Measurements from ENCODE around the gene WDFY4. TPM values are rescaled to one million over a fixed set of nuclear protein-coding genes. Genes with fewer than 3 reads are reported as not detected.

Gene WDFY4
- total RNA-seq, 1 donor from 2014 or later, result 2.6 TPM

GRCh38 chr10:48899781-48900180 is 215.1 kb downstream of the WDFY4 start:
- Histone ChIP-seq H3K9ac (ENCODE audit: low read depth in 1 of 3, low read length in 3 of 3) (no peak overlapping the region), H3K36me3 (ENCODE audit: control insufficient read depth in 3 of 3, insufficient read depth in 3 of 3, low read length in 3 of 3) (no peaks in the 10 kb centered on the region), H3K4me3 (ENCODE audit: low read length in 3 of 3) (no peak overlapping the region), H3K27me3 (ENCODE audit: control insufficient read depth in 3 of 3, insufficient read depth in 3 of 3, low read length in 3 of 3) (peaks cover 0 to 3% (median 0%) of the 10 kb centered on the region in 3 donors), H3K9me3 (ENCODE audit: control insufficient read depth in 3 of 3, low read length in 3 of 3) (no peaks in the 10 kb centered on the region), H3K27ac (ENCODE audit: low read depth, low read length) (no peak overlapping the region), H3K4me1 (ENCODE audit: control insufficient read depth in 3 of 3, insufficient read depth in 3 of 3, low read length in 3 of 3) (peaks cover 0 to 7% (median 4%) of the 10 kb centered on the region in 3 donors)

DNA sequence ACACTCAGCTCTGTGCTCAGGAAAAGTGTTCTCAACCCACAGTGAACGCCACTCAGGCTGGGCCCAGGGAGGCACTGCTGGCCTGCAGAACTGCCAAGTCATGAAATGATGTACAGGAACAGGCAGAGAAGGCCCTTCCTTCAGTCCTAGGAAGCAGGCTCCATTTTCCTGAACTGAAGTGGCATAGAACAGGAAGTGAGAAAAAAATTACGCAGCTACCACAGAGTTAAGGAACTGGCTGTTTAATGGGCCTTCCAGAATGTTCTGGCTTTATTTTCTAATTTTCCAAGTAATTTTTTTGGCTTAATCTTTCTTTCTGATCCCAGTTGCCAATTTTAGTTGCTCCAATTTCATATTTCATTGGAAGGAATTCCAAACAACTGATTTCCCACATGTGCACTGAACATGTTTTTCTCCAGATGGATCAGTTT is 215.7 kb downstream of the WDFY4 start:
- Histone ChIP-seq H3K27ac (ENCODE audit: low read depth, low read length) (no peak overlapping the region), H3K36me3 (ENCODE audit: control insufficient read depth in 3 of 3, insufficient read depth in 3 of 3, low read length in 3 of 3) (no peaks in the 10 kb centered on the region), H3K4me3 (ENCODE audit: low read length in 3 of 3) (no peak overlapping the region), H3K9ac (ENCODE audit: low read depth in 1 of 3, low read length in 3 of 3) (no peak overlapping the region), H3K9me3 (ENCODE audit: control insufficient read depth in 3 of 3, low read length in 3 of 3) (no peaks in the 10 kb centered on the region), H3K27me3 (ENCODE audit: control insufficient read depth in 3 of 3, insufficient read depth in 3 of 3, low read length in 3 of 3) (peaks cover 0 to 4% (median 0%) of the 10 kb centered on the region in 3 donors), H3K4me1 (ENCODE audit: control insufficient read depth in 3 of 3, insufficient read depth in 3 of 3, low read length in 3 of 3) (peaks cover 0 to 7% (median 4%) of the 10 kb centered on the region in 3 donors)

GRCh38 chr10:48901319-48901718 is 216.6 kb downstream of the WDFY4 start:
- Histone ChIP-seq H3K27me3 (ENCODE audit: control insufficient read depth in 3 of 3, insufficient read depth in 3 of 3, low read length in 3 of 3) (peaks cover 0 to 4% (median 0%) of the 10 kb centered on the region in 3 donors), H3K4me3 (ENCODE audit: low read length in 3 of 3) (no peak overlapping the region), H3K36me3 (ENCODE audit: control insufficient read depth in 3 of 3, insufficient read depth in 3 of 3, low read length in 3 of 3) (no peaks in the 10 kb centered on the region), H3K9ac (ENCODE audit: low read depth in 1 of 3, low read length in 3 of 3) (no peak overlapping the region), H3K4me1 (ENCODE audit: control insufficient read depth in 3 of 3, insufficient read depth in 3 of 3, low read length in 3 of 3) (peaks cover 0 to 7% (median 4%) of the 10 kb centered on the region in 3 donors), H3K9me3 (ENCODE audit: control insufficient read depth in 3 of 3, low read length in 3 of 3) (no peaks in the 10 kb centered on the region), H3K27ac (ENCODE audit: low read depth, low read length) (no peak overlapping the region)

DNA sequence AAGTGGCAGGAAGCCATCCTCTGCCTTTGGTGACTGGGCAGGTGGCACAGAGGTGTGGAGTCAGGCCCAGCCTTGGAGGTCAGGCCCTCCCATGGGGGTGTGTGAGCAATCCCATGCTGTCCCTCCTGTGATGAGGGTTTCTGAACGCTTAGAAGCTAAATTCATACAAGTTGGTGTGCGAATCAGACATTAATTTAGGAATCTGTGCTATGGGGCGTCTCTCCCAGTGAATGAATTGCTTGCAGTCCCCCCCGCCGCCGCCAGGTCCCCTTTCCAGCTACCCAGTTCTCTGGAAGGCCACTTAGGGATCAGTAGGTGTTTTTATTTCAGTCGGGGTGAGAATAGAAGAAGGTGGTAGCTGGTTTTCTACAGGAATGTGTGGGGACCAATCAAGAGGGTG is 217.4 kb downstream of the WDFY4 start:
- H3K27me3 ChIP-seq (ENCODE audit: control insufficient read depth in 3 of 3, insufficient read depth in 3 of 3, low read length in 3 of 3), result peaks cover 0 to 4% (median 0%) of the 10 kb centered on the region in 3 donors
- H3K9ac ChIP-seq (ENCODE audit: low read depth in 1 of 3, low read length in 3 of 3), result no peak overlapping the region
- peaks cover 0 to 7% (median 4%) of the 10 kb centered on the region in 3 donors for H3K4me1 ChIP-seq (ENCODE audit: control insufficient read depth in 3 of 3, insufficient read depth in 3 of 3, low read length in 3 of 3)
- no peak overlapping the region for H3K27ac ChIP-seq (ENCODE audit: low read depth, low read length)
- H3K36me3 ChIP-seq (ENCODE audit: control insufficient read depth in 3 of 3, insufficient read depth in 3 of 3, low read length in 3 of 3), result no peaks in the 10 kb centered on the region
- H3K9me3 ChIP-seq (ENCODE audit: control insufficient read depth in 3 of 3, low read length in 3 of 3), result no peaks in the 10 kb centered on the region
- H3K4me3 ChIP-seq (ENCODE audit: low read length in 3 of 3), result no peak overlapping the region

DNA sequence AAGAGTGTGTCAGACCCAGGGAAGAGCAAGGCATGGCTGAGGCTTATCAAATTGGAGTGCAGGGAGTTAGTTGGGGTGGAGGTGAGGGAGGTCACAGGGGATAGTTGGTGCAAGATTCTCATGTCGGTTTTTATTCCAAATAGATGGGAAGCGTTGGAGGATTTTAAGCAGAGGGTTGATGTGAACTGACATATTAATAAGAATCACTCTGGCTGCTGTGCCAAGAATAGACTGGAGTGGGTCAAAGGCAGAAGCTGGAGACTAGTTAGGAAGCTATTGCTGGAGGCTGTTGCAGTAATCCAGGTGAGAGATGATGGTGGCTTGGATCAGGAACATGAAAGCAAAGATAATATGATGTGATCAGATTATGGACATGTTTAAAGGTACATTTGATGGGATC is 218.5 kb downstream of the WDFY4 start:
- H3K9me3 ChIP-seq (ENCODE audit: control insufficient read depth in 3 of 3, low read length in 3 of 3), result no peaks in the 10 kb centered on the region
- no peak overlapping the region for H3K9ac ChIP-seq (ENCODE audit: low read depth in 1 of 3, low read length in 3 of 3)
- H3K27ac ChIP-seq (ENCODE audit: low read depth, low read length), result no peak overlapping the region
- H3K4me3 ChIP-seq (ENCODE audit: low read length in 3 of 3), result no peak overlapping the region
- H3K4me1 ChIP-seq (ENCODE audit: control insufficient read depth in 3 of 3, insufficient read depth in 3 of 3, low read length in 3 of 3), result peaks cover 0 to 7% (median 4%) of the 10 kb centered on the region in 3 donors
- peaks cover 0 to 4% (median 0%) of the 10 kb centered on the region in 3 donors for H3K27me3 ChIP-seq (ENCODE audit: control insufficient read depth in 3 of 3, insufficient read depth in 3 of 3, low read length in 3 of 3)
- H3K36me3 ChIP-seq (ENCODE audit: control insufficient read depth in 3 of 3, insufficient read depth in 3 of 3, low read length in 3 of 3), result no peaks in the 10 kb centered on the region

DNA sequence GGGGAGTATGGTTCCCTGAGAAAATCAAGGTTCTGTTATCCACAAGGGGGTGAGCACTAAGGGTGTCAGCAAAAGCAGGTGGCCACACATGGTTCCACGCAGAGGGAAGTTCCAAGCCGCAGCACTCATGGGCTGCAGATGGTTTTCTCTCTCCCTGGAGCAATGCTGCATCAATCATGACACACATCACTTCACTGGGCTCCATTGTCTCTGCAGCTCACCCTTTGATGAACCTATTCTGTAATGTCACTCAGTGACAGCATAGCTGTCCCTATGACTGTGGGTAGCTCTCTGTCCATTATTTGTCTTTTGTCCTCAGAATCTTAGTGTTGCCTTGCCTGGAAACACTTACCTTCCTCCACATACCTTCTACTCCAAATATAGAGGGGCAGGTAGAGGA is 220.2 kb downstream of the WDFY4 start:
- H3K9ac ChIP-seq (ENCODE audit: low read depth in 1 of 3, low read length in 3 of 3), result no peak overlapping the region
- H3K36me3 ChIP-seq (ENCODE audit: control insufficient read depth in 3 of 3, insufficient read depth in 3 of 3, low read length in 3 of 3), result no peaks in the 10 kb centered on the region
- no peaks in the 10 kb centered on the region for H3K9me3 ChIP-seq (ENCODE audit: control insufficient read depth in 3 of 3, low read length in 3 of 3)
- H3K4me3 ChIP-seq (ENCODE audit: low read length in 3 of 3), result no peak overlapping the region
- H3K27ac ChIP-seq (ENCODE audit: low read depth, low read length), result no peak overlapping the region
- H3K27me3 ChIP-seq (ENCODE audit: control insufficient read depth in 3 of 3, insufficient read depth in 3 of 3, low read length in 3 of 3), result peaks cover 0 to 4% (median 0%) of the 10 kb centered on the region in 3 donors
- H3K4me1 ChIP-seq (ENCODE audit: control insufficient read depth in 3 of 3, insufficient read depth in 3 of 3, low read length in 3 of 3), result peaks cover 0 to 7% (median 4%) of the 10 kb centered on the region in 3 donors

DNA sequence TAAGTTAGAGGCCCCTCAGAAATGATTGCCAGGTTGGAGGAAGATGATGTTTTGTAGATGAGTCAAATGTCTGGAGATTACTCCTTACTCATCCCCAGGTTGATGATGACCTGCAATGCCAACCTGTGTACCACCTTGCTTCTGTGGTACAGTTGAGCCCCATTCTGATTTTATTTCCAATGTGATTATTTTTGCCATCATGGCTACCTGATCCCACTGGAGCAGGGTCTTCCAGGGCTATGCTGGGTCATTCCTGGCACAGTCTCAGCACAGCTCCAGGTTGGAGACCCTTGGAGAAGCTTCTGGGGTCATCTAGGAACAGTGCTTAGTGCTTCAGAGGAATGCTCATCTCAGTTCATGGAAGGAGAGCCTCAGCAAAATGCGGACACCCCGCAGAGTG is 220.6 kb downstream of the WDFY4 start:
- Histone ChIP-seq H3K27me3 (ENCODE audit: control insufficient read depth in 3 of 3, insufficient read depth in 3 of 3, low read length in 3 of 3) (peaks cover 0 to 4% (median 0%) of the 10 kb centered on the region in 3 donors), H3K9me3 (ENCODE audit: control insufficient read depth in 3 of 3, low read length in 3 of 3) (no peaks in the 10 kb centered on the region), H3K4me3 (ENCODE audit: low read length in 3 of 3) (no peak overlapping the region), H3K4me1 (ENCODE audit: control insufficient read depth in 3 of 3, insufficient read depth in 3 of 3, low read length in 3 of 3) (peaks cover 0 to 7% (median under 1%) of the 10 kb centered on the region in 3 donors), H3K9ac (ENCODE audit: low read depth in 1 of 3, low read length in 3 of 3) (no peak overlapping the region), H3K36me3 (ENCODE audit: control insufficient read depth in 3 of 3, insufficient read depth in 3 of 3, low read length in 3 of 3) (no peaks in the 10 kb centered on the region), H3K27ac (ENCODE audit: low read depth, low read length) (no peak overlapping the region)

DNA sequence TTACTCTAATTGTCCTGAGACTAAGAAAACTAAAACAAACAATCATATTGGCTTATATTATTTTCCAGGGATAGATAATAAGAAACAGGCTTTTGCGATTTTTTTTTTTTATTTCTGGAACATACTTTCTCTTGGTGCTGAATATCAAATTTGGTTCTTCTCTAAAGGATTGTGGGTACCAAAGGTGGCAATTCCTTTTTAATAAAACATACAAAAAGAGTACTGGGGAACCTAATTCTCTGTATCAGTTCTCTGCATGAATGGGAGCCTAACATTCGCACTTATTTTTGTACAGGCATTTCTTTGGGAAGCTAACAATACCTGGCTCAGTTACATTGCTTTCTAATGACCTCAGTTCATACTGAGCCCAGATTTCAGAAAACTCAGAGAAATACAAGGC is 222.2 kb downstream of the WDFY4 start:
- no peaks in the 10 kb centered on the region for H3K4me1 ChIP-seq (ENCODE audit: control insufficient read depth in 3 of 3, insufficient read depth in 3 of 3, low read length in 3 of 3)
- H3K27ac ChIP-seq (ENCODE audit: low read depth, low read length), result no peak overlapping the region
- H3K9me3 ChIP-seq (ENCODE audit: control insufficient read depth in 3 of 3, low read length in 3 of 3), result no peaks in the 10 kb centered on the region
- H3K4me3 ChIP-seq (ENCODE audit: low read length in 3 of 3), result no peak overlapping the region
- no peaks in the 10 kb centered on the region for H3K36me3 ChIP-seq (ENCODE audit: control insufficient read depth in 3 of 3, insufficient read depth in 3 of 3, low read length in 3 of 3)
- H3K9ac ChIP-seq (ENCODE audit: low read depth in 1 of 3, low read length in 3 of 3), result no peak overlapping the region
- peaks cover 0 to 4% (median 0%) of the 10 kb centered on the region in 3 donors for H3K27me3 ChIP-seq (ENCODE audit: control insufficient read depth in 3 of 3, insufficient read depth in 3 of 3, low read length in 3 of 3)

DNA sequence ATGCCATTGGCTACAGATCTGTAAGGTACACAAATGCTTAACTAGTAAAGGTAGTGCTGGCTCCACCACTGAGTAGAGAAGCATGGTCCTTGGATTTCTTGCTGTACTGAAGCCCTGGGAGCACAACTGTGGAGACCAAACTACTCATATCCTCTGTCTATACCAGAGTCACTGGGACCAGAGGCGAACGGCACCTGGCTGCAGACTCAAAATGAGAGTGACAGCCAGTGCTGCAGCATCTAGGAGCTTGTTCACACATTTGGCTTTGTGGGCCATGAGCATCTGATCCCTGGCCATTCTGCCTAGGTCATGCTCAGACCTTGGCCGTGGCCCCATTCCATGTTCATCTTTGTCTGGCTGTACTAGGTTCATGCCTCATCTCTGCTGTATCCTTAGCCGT is 223.1 kb downstream of the WDFY4 start:
- H3K27ac ChIP-seq (ENCODE audit: low read depth, low read length), result no peak overlapping the region
- no peak overlapping the region for H3K4me3 ChIP-seq (ENCODE audit: low read length in 3 of 3)
- H3K9me3 ChIP-seq (ENCODE audit: control insufficient read depth in 3 of 3, low read length in 3 of 3), result no peaks in the 10 kb centered on the region
- peaks cover 0 to 4% (median 0%) of the 10 kb centered on the region in 3 donors for H3K27me3 ChIP-seq (ENCODE audit: control insufficient read depth in 3 of 3, insufficient read depth in 3 of 3, low read length in 3 of 3)
- H3K9ac ChIP-seq (ENCODE audit: low read depth in 1 of 3, low read length in 3 of 3), result no peak overlapping the region
- H3K4me1 ChIP-seq (ENCODE audit: control insufficient read depth in 3 of 3, insufficient read depth in 3 of 3, low read length in 3 of 3), result no peaks in the 10 kb centered on the region
- no peaks in the 10 kb centered on the region for H3K36me3 ChIP-seq (ENCODE audit: control insufficient read depth in 3 of 3, insufficient read depth in 3 of 3, low read length in 3 of 3)

- Histone ChIP-seq H3K4me1 (ENCODE audit: control insufficient read depth in 3 of 3, insufficient read depth in 3 of 3, low read length in 3 of 3) (no peaks in the 10 kb centered on the region), H3K9me3 (ENCODE audit: control insufficient read depth in 3 of 3, low read length in 3 of 3) (no peaks in the 10 kb centered on the region), H3K4me3 (ENCODE audit: low read length in 3 of 3) (no peak overlapping the region), H3K27ac (ENCODE audit: low read depth, low read length) (no peak overlapping the region), H3K36me3 (ENCODE audit: control insufficient read depth in 3 of 3, insufficient read depth in 3 of 3, low read length in 3 of 3) (no peaks in the 10 kb centered on the region), H3K9ac (ENCODE audit: low read depth in 1 of 3, low read length in 3 of 3) (no peak overlapping the region), H3K27me3 (ENCODE audit: control insufficient read depth in 3 of 3, insufficient read depth in 3 of 3, low read length in 3 of 3) (no peaks in the 10 kb centered on the region)
These were observed 225.9 kb downstream of the WDFY4 start for GRCh38 chr10:48910548-48910947.

Measured in skeletal muscle tissue (tissue), 4 donors.